ENCODE results near the gene TRIM14. TPM values are rescaled to one million over a fixed set of nuclear protein-coding genes. Genes with fewer than 3 reads are reported as not detected.

The TRIM14 gene
- polyA plus RNA-seq, 2 of the 4 experiments (the other 2 are of a cell fraction), result 8.8 to 9.2 TPM

DNA sequence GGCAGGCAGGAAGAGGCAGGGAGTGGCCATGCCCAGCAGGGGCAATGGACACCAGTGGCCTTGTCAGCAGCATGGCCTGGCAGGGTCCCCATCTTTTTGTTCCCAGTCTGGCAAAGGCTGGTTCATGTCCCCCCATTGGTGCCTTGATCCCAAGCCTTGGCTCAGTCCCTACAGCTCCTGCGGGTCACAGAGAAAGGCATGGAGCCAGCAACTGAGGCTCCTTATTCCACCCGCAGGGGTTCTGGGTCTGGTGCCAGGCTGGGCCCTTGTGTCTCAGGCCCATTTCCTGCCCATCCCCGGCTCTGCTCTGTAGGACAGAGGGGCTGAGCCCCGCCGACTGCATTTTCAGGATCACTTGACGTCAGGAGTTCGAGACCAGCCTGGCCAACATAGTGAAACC, 14.0 kb downstream of the TRIM14 start:
- ChIA-PET CTCF (interaction anchor here (1.1 to 1.6 kb wide), 4 partner anchors 14 to 37 kb away, joined by 3 to 5 read pairs (median 4); partner anchors contain the start of gene TRIM14), POLR2A (no interaction called here)

DNA sequence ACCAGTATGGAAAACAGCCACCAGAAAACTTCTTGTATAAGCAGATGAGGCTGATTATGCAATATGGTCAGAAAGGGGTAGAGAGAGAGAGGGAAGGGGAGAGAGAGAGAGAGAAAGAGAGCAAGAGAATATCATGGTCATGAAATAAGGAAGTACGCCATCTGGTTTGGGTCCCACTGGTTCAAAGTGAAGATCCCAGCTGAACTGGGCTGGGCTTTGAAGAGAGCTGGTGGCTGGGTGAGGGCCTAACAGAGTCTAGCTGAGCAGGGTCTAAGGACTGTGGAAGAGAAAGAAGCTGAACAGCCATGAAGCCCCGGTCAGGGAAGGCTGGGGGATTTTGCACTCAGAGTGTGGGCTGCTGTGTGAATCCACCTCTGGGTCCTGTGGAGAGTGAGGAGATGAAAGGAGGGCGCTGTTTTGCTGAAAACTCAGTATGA, 14.6 kb downstream of the TRIM14 start:
- DNase-seq (ENCODE audit: low read depth in 1 of 2, low spot score in 1 of 2) (no peak), FAIRE-seq (no peak), ATAC-seq (no peak; a peak in 1 of 6 replicates)
- Histone ChIP-seq H3K27ac (no peak overlapping the region), H3K4me1 (no peaks in the 10 kb centered on the region), H3K9me3 (no peaks in the 10 kb centered on the region), H3K4me3 (no peak overlapping the region), H3K4me2 (no peak overlapping the region)
- WGBS (ENCODE audit: missing lambda C conversion rate), result 96% methylated on average over 3 of the region's 3 CpGs
- TF ChIP-seq EP300 (IDR thresholded peaks at IDR 0.05) (no peak), KDM1A (IDR thresholded peaks at IDR 0.05; ENCODE audit: low read depth) (no peak)
- ChIA-PET CTCF (interaction anchor here (1.1 to 1.4 kb wide), 3 partner anchors 20 to 38 kb away, joined by 3 to 5 read pairs (median 3); no protein-coding TSS in a partner anchor), POLR2A (no interaction called here)

More for the DNA sequence above, 14.0 kb downstream of the TRIM14 start:
- Histone ChIP-seq H3K4me3 (no peak overlapping the region), H3K9me3 (no peaks in the 10 kb centered on the region), H3K4me1 (no peaks in the 10 kb centered on the region), H3K27ac (no peak overlapping the region), H3K4me2 (no peak overlapping the region)
- DNase-seq (ENCODE audit: low read depth in 1 of 2, low spot score in 1 of 2) (no peak), FAIRE-seq (no peak), ATAC-seq (no peak)
- 88% methylated on average over 7 of the region's 7 CpGs for WGBS (ENCODE audit: missing lambda C conversion rate)
- TF ChIP-seq CHD4 (IDR thresholded peaks at IDR 0.05; ENCODE audit: borderline replicate concordance) (no peak), HOXB13 (CRISPR knock-in tag; IDR thresholded peaks at IDR 0.05; ENCODE audit: low read depth) (no peak), ZC3H11A (IDR thresholded peaks at IDR 0.05) (no peak), RCOR1 (IDR thresholded peaks at IDR 0.05; ENCODE audit: low read depth, low read length) (no peak), CBX2 (IDR thresholded peaks at IDR 0.05; ENCODE audit: borderline replicate concordance, low read depth) (no peak), JUN (IDR thresholded peaks at IDR 0.05) (no peak)

DNA sequence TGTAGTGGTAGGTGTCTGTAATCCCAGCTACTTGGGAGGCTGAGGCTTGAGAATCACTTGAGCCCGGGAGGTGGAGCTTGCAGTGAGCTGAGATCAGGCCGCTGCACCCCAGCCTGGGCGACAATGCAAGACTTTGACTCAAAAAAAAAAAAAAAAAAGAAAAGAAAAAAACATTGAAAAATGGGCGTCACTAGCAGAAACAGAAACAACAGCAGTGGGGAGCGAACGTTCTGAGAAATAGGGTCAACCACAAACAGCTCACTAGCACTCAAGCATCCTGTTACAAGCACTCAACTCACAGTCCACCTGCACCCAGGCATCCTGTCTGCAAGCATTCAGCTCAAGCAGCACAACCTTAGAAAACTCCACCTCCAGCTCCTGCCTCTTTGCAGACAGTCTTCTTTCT, 17.2 kb downstream of the TRIM14 start:
- 94% methylated on average over 6 of the region's 6 CpGs for WGBS (ENCODE audit: missing lambda C conversion rate)
- H3K27ac ChIP-seq, result no peak overlapping the region
- ChIA-PET CTCF (interaction anchor here (0.6 to 1.9 kb wide), 3 partner anchors 16 to 508 kb away, joined by 3 to 4 read pairs (median 3); no protein-coding TSS in a partner anchor), POLR2A (interaction anchor here (0.7 kb wide), 1 partner anchor 117 kb away, joined by 5 read pairs; no protein-coding TSS in a partner anchor)
- no peaks in the 10 kb centered on the region for H3K4me1 ChIP-seq
- DNase-seq (ENCODE audit: low read depth in 1 of 2, low spot score in 1 of 2), result no peak
- H3K4me2 ChIP-seq, result no peak overlapping the region
- no peak; a peak in 1 of 6 replicates for ATAC-seq
- TF ChIP-seq, protein P1, sequence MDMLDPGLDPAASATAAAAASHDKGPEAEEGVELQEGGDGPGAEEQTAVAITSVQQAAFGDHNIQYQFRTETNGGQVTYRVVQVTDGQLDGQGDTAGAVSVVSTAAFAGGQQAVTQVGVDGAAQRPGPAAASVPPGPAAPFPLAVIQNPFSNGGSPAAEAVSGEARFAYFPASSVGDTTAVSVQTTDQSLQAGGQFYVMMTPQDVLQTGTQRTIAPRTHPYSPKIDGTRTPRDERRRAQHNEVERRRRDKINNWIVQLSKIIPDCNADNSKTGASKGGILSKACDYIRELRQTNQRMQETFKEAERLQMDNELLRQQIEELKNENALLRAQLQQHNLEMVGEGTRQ (IDR thresholded peaks at IDR 0.05), result no peak
- no peak for TF ChIP-seq TP53 (CRISPR knock-in tag; IDR thresholded peaks at IDR 0.05)
- TF ChIP-seq PHF8 (IDR thresholded peaks at IDR 0.05; ENCODE audit: borderline replicate concordance, low read depth), result no peak
- no peak for TF ChIP-seq CBX2 (IDR thresholded peaks at IDR 0.05; ENCODE audit: borderline replicate concordance, low read depth)
- no peak for TF ChIP-seq RNF2 (IDR thresholded peaks at IDR 0.05; ENCODE audit: borderline replicate concordance, low read depth)
- TF ChIP-seq HEYL (CRISPR knock-in tag; IDR thresholded peaks at IDR 0.05), result no peak
- TF ChIP-seq HOXB5 (CRISPR knock-in tag; IDR thresholded peaks at IDR 0.05), result no peak
- TF ChIP-seq EP300 (IDR thresholded peaks at IDR 0.05), result no peak
- no peak for TF ChIP-seq POLR2A (IDR thresholded peaks at IDR 0.05; ENCODE audit: low read length)
- TF ChIP-seq CBX8 (IDR thresholded peaks at IDR 0.05), result no peak
- H3K9me3 ChIP-seq, result no peaks in the 10 kb centered on the region
- H3K4me3 ChIP-seq, result no peak overlapping the region
- no peak for FAIRE-seq

DNA sequence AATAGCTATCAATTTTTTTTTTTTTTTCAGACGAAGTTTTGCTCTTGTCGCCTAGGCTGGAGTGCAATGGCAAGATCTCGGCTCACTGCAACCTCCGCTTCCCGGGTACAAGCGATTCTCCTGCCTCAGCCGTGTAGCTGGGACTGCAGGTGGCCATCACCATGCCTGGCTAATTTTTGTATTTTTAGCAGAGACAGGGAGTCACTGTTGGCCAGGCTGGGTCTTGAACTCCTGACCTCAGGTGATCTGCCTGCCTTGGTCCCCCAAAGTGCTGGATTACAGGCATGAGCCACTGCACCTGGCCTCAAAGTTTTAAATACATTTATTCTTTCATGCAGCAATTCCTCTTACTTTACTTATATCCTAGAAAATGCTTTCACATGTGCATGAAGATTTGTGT, 17.6 kb downstream of the TRIM14 start:
- FAIRE-seq, result no peak
- Histone ChIP-seq H3K4me1 (no peaks in the 10 kb centered on the region), H3K4me2 (no peak overlapping the region), H3K27ac (no peak overlapping the region), H3K4me3 (no peak overlapping the region), H3K9me3 (no peaks in the 10 kb centered on the region)
- POLR2A ChIA-PET, result no interaction called here
- CTCF ChIA-PET, result interaction anchor here (0.6 to 1.9 kb wide), 3 partner anchors 17 to 508 kb away, joined by 3 to 4 read pairs (median 3); no protein-coding TSS in a partner anchor
- 93% methylated on average over 7 of the region's 7 CpGs for WGBS (ENCODE audit: missing lambda C conversion rate)
- TF ChIP-seq EHF (CRISPR knock-in tag; IDR thresholded peaks at IDR 0.05) (no peak), BHLHE40 (IDR thresholded peaks at IDR 0.05; ENCODE audit: low read depth, low read length) (no peak), GATA3 (IDR thresholded peaks at IDR 0.05; ENCODE audit: borderline replicate concordance) (no peak), ZSCAN20 (CRISPR knock-in tag; IDR thresholded peaks at IDR 0.05) (no peak), CBX8 (IDR thresholded peaks at IDR 0.05) (no peak), PHF8 (IDR thresholded peaks at IDR 0.05; ENCODE audit: borderline replicate concordance, low read depth) (no peak), JUNB (IDR thresholded peaks at IDR 0.05) (no peak), MYC (IDR thresholded peaks at IDR 0.05; ENCODE audit: borderline replicate concordance, low read length) (no peak), RNF2 (IDR thresholded peaks at IDR 0.05; ENCODE audit: borderline replicate concordance, low read depth) (no peak), HOXB5 (CRISPR knock-in tag; IDR thresholded peaks at IDR 0.05) (no peak), HDAC2 (IDR thresholded peaks at IDR 0.05) (no peak)
- TF ChIP-seq, protein P2, sequence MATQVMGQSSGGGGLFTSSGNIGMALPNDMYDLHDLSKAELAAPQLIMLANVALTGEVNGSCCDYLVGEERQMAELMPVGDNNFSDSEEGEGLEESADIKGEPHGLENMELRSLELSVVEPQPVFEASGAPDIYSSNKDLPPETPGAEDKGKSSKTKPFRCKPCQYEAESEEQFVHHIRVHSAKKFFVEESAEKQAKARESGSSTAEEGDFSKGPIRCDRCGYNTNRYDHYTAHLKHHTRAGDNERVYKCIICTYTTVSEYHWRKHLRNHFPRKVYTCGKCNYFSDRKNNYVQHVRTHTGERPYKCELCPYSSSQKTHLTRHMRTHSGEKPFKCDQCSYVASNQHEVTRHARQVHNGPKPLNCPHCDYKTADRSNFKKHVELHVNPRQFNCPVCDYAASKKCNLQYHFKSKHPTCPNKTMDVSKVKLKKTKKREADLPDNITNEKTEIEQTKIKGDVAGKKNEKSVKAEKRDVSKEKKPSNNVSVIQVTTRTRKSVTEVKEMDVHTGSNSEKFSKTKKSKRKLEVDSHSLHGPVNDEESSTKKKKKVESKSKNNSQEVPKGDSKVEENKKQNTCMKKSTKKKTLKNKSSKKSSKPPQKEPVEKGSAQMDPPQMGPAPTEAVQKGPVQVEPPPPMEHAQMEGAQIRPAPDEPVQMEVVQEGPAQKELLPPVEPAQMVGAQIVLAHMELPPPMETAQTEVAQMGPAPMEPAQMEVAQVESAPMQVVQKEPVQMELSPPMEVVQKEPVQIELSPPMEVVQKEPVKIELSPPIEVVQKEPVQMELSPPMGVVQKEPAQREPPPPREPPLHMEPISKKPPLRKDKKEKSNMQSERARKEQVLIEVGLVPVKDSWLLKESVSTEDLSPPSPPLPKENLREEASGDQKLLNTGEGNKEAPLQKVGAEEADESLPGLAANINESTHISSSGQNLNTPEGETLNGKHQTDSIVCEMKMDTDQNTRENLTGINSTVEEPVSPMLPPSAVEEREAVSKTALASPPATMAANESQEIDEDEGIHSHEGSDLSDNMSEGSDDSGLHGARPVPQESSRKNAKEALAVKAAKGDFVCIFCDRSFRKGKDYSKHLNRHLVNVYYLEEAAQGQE (IDR thresholded peaks at IDR 0.05), result no peak
- no peak for ATAC-seq
- DNase-seq (ENCODE audit: low read depth in 1 of 2, low spot score in 1 of 2), result no peak
